Endothelial cell of umbilical vein (primary cell): Measurements from ENCODE around the gene GRM8. TPM values are rescaled to one million over a fixed set of nuclear protein-coding genes. Genes with fewer than 3 reads are reported as not detected.

ENCODE experiments used
- BruUV-seq: library from RNA; stranded (reverse); fragments of 400-500 nt; replicated peaks from 2 replicates; lab custom pipeline; 2021; lab: Mats Ljungman, UMichigan
- CTCF ChIA-PET: fragments of 300-600, 350-600 bp; sonication (Branson Sonifier 250); formaldehyde crosslinking; loops from one replicate; lab custom pipeline; 2021; ENCODE audit warnings: antibody characterized with exemption, inconsistent platforms; lab: Charles Lee
- POLR2A ChIA-PET: fragments of 300-600, 350-600 bp; sonication (Branson Sonifier 250); formaldehyde crosslinking; loops from one replicate; lab custom pipeline; 2021; ENCODE audit warnings: antibody characterized with exemption, inconsistent platforms; lab: Charles Lee
- DNase-seq: peaks from one replicate; pipeline ENCODE4 v3.0.0-alpha.2; 2011; ENCODE audit warnings: low read depth, low spot score
- FAIRE-seq: peaks from 2 replicates; lab custom pipeline; 2011; peaks lifted over from hg19 to GRCh38; lab: Jason Lieb, UNC
- H2AFZ ChIP-seq: 2 replicates; pipeline ENCODE4 v1.6.0; 2012; ENCODE audit warnings: low read depth, low read length, control low read depth, inconsistent platforms
- H3K27ac ChIP-seq: 2 replicates; pipeline ENCODE4 v1.5.1; 2011; ENCODE audit warnings: low read depth, mild to moderate bottlenecking, control low read depth, low read length, moderate library complexity; ENCODE audit not compliant: insufficient read depth
- H3K27me3 ChIP-seq, 2 experiments: 2 replicates each; pipeline versions ENCODE4 v1.6.0 to v1.6.1; 2011; ENCODE audit warnings: low read length in 2 of 2, mixed read lengths in 1 of 2; ENCODE audit not compliant: control insufficient read depth in 2 of 2, insufficient read depth in 2 of 2
- H3K36me3 ChIP-seq, 2 experiments: 2 replicates in 1 of 2; 3 replicates in 1 of 2; pipeline ENCODE4 v1.5.1; 2011; ENCODE audit warnings: low read length in 2 of 2, mild to moderate bottlenecking in 1 of 2, moderate library complexity in 1 of 2; ENCODE audit not compliant: control insufficient read depth in 2 of 2, insufficient read depth in 2 of 2; ENCODE audit errors: extremely low read depth in 1 of 2
- H3K4me1 ChIP-seq: 3 replicates; pipeline ENCODE4 v1.5.1; 2011; ENCODE audit warnings: mild to moderate bottlenecking, low read length; ENCODE audit not compliant: control insufficient read depth, insufficient read depth; ENCODE audit errors: extremely low read depth
- H3K4me2 ChIP-seq: 2 replicates; pipeline ENCODE4 v1.6.1; 2011; ENCODE audit warnings: low read length, control low read depth, mixed read lengths; ENCODE audit not compliant: insufficient read depth
- H3K4me3 ChIP-seq, 3 experiments: fragments of 200-600 bp in 1 of 3; sonication (generic), shearing (Covaris generic) in 1 of 3; replicated peaks in 1 of 3; 2 replicates each; pipeline ENCODE4 v1.5.1; 2011 to 2016; ENCODE audit warnings: control low read depth in 3 of 3, low read length in 3 of 3, mild to moderate bottlenecking in 2 of 3, inconsistent platforms in 1 of 3, low read depth in 1 of 3, moderate library complexity in 1 of 3; ENCODE audit not compliant: insufficient read depth in 1 of 3
- H3K79me2 ChIP-seq: 2 replicates; pipeline ENCODE4 v1.6.0; 2012; ENCODE audit warnings: low read length, inconsistent platforms; ENCODE audit not compliant: control insufficient read depth, insufficient read depth
- H3K9ac ChIP-seq: replicated peaks from 2 replicates; pipeline ENCODE3; 2011; ENCODE audit warnings: low read length, control low read depth; ENCODE audit not compliant: insufficient read depth; ENCODE audit errors: extremely low read depth
- H3K9me1 ChIP-seq: replicated peaks from 3 replicates; pipeline ENCODE4 v1.6.0; 2011; ENCODE audit warnings: mild to moderate bottlenecking, low read length; ENCODE audit not compliant: control insufficient read depth, insufficient read depth; ENCODE audit errors: extremely low read depth
- H3K9me3 ChIP-seq: replicated peaks from 2 replicates; pipeline ENCODE4 v1.5.1; 2012; ENCODE audit warnings: low read length, inconsistent platforms; ENCODE audit not compliant: control insufficient read depth, insufficient read depth
- H4K20me1 ChIP-seq: replicated peaks from 2 replicates; pipeline ENCODE3; 2011; ENCODE audit warnings: mild to moderate bottlenecking, low read length; ENCODE audit not compliant: control insufficient read depth, insufficient read depth; ENCODE audit errors: extremely low read depth
- EZH2 ChIP-seq: IDR thresholded peaks from 2 replicates; pipeline ENCODE4 v1.6.1; 2012; ENCODE audit warnings: borderline replicate concordance, low read depth, mild to moderate bottlenecking, moderate library complexity, low read length, inconsistent platforms; ENCODE audit not compliant: severe bottlenecking
- FOS ChIP-seq: IDR thresholded peaks from 2 replicates; pipeline ENCODE4 v1.6.1; 2011; ENCODE audit warnings: mild to moderate bottlenecking, low read length, moderate library complexity, borderline replicate concordance; ENCODE audit not compliant: insufficient read depth
- GATA2 ChIP-seq: IDR thresholded peaks from 2 replicates; pipeline ENCODE4 v1.7.0; 2011; ENCODE audit warnings: low read depth, mild to moderate bottlenecking, moderate library complexity, mixed read lengths, low read length; ENCODE audit not compliant: insufficient read length, insufficient read depth
- JUN ChIP-seq: IDR thresholded peaks from 2 replicates; pipeline ENCODE4 v1.6.1; 2011; ENCODE audit warnings: borderline replicate concordance, low read depth; ENCODE audit not compliant: insufficient read length, insufficient read depth
- MYC ChIP-seq: IDR thresholded peaks from one replicate; pipeline ENCODE4 v1.6.1; 2011; ENCODE audit warnings: mild to moderate bottlenecking, low read depth, low read length
- POLR2A ChIP-seq: IDR thresholded peaks from 2 replicates; pipeline ENCODE4 v1.6.1; 2012; ENCODE audit warnings: low read depth, mild to moderate bottlenecking, control low read depth, low read length
- POLR2AphosphoS5 ChIP-seq: IDR thresholded peaks from 2 replicates; pipeline ENCODE4 v1.6.1; 2012; ENCODE audit warnings: low read depth, mild to moderate bottlenecking, control low read depth, low read length, moderate library complexity; ENCODE audit not compliant: insufficient read depth
- dilution Hi-C: fragments of 300-500 bp; cut with MboI; formaldehyde crosslinking; loops from one replicate; pipeline ENCODE4 v1.15.0; 2019; ENCODE audit warnings: low sequenced_read_pairs; ENCODE audit not compliant: extremely low pct_ligation_motif_present
- intact Hi-C: fragments of 100-400 bp; cut with micrococcal nuclease; formaldehyde crosslinking; loops from one replicate; pipeline ENCODE4 v1.10.0; 2022
- polyA plus RNA-seq, 4 experiments: library from polyadenylated mRNA; depleted of rRNA in 3 of 4; stranded (reverse) in 3 of 4; unstranded in 1 of 4; fragments of >200 nt; gene quantifications; 2 replicates each; pipeline versions ENCODE4 v1.2.1 to v1.2.3, GENCODE V29; 2011 to 2012; ENCODE audit warnings: missing spikeins in 1 of 4
- total RNA-seq: library from RNA; stranded (reverse); gene quantifications from 2 replicates; pipeline ENCODE4 v1.2.3, GENCODE V29; 2021
- TF ChIP-seq, protein P1 (sequence below): IDR thresholded peaks from 2 replicates; pipeline ENCODE4 v1.6.1; 2011; ENCODE audit not compliant: insufficient read depth, insufficient read length
- TF ChIP-seq, protein P2 (sequence below), 2 donors: IDR thresholded peaks; 1 replicate in 1 of 2; 2 replicates in 1 of 2; pipeline ENCODE4 v1.5.1; 2011; ENCODE audit warnings: low read length in 2 of 2, mild to moderate bottlenecking in 2 of 2, moderate library complexity in 2 of 2, control low read depth in 1 of 2, inconsistent platforms in 1 of 2, low read depth in 1 of 2; ENCODE audit not compliant: insufficient read depth in 1 of 2; ENCODE audit errors: extremely low read depth in 1 of 2

Gene GRM8
- total and polyA plus RNA-seq, 2 donors (not counting 3 experiments of a cell fraction or from before 2014, with no cell fraction given) = not detected

DNA sequence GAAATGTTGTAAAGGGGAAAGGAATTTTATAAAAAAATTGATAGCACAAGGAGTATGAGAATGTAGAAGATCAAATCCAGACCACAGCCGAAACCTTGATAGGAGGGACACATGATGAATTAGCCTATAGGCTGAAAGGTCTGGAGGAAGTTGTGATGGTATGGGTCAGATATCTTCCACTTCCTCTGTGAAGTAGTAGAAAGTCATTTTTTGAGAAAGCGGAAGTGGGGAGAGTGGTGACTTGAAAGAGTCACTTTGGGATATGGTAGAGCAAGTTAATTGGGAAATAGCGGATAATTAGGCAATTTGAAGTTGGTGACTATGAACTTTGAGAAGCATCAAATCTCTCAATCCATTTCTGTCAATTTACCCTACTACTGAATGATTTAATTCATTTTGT lies 99.4 kb downstream of the GRM8 start:
- Histone ChIP-seq H3K9ac (no peak overlapping the region), H3K4me1 (no peaks in the 10 kb centered on the region), H3K79me2 (no peaks in the 10 kb centered on the region), H3K4me3 (no peak overlapping the region), H2AFZ (no peak overlapping the region), H3K9me1 (no peaks in the 10 kb centered on the region), H3K27me3 (no peaks in the 10 kb centered on the region), H3K27ac (no peak overlapping the region), H3K9me3 (no peaks in the 10 kb centered on the region), H3K36me3 (no peaks in the 10 kb centered on the region), H3K4me2 (no peak overlapping the region), H4K20me1 (no peaks in the 10 kb centered on the region)
- CTCF ChIA-PET = no interaction called here
- TF ChIP-seq FOS (no peak), EZH2 (no peak), JUN (no peak), GATA2 (no peak), POLR2AphosphoS5 (no peak), POLR2A (no peak), MYC (no peak)
- TF ChIP-seq, protein P1, sequence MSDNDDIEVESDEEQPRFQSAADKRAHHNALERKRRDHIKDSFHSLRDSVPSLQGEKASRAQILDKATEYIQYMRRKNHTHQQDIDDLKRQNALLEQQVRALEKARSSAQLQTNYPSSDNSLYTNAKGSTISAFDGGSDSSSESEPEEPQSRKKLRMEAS = no peak
- TF ChIP-seq, protein P2, sequence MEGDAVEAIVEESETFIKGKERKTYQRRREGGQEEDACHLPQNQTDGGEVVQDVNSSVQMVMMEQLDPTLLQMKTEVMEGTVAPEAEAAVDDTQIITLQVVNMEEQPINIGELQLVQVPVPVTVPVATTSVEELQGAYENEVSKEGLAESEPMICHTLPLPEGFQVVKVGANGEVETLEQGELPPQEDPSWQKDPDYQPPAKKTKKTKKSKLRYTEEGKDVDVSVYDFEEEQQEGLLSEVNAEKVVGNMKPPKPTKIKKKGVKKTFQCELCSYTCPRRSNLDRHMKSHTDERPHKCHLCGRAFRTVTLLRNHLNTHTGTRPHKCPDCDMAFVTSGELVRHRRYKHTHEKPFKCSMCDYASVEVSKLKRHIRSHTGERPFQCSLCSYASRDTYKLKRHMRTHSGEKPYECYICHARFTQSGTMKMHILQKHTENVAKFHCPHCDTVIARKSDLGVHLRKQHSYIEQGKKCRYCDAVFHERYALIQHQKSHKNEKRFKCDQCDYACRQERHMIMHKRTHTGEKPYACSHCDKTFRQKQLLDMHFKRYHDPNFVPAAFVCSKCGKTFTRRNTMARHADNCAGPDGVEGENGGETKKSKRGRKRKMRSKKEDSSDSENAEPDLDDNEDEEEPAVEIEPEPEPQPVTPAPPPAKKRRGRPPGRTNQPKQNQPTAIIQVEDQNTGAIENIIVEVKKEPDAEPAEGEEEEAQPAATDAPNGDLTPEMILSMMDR (IDR thresholded peaks at IDR 0.05; ENCODE audit: extremely low read depth in 1 of 2, insufficient read depth in 1 of 2, low read depth in 1 of 2, low read length in 2 of 2) = no peak
- no peak for FAIRE-seq
- DNase-seq = no peak
- POLR2A ChIA-PET = no interaction called here
- no TSS peak for BruUV-seq
- dilution Hi-C loops (no loop called here), intact Hi-C loops (no loop called here)
